Activated CD4-positive, alpha-beta memory T cell treated with anti-CD3 and anti-CD28 coated beads, Interleukin-2, amount 10 ng/mL, durations not matched to agents 7 days and 5 days (primary cell): Measurements from ENCODE around the gene DUSP22. TPM values are rescaled to one million over a fixed set of nuclear protein-coding genes. Genes with fewer than 3 reads are reported as not detected.
"Not testable (repeated sequence)": the region's sequence is repeated elsewhere in the genome, so short reads cannot be mapped to it uniquely, and the experiment has no call there.

Experiments
- CTCF ChIA-PET: fragments of 350-600 bp; sonication (Branson Sonifier 250); formaldehyde crosslinking; loops from one replicate; lab custom pipeline; 2021; ENCODE audit warnings: antibody characterized with exemption, inconsistent platforms; lab: Charles Lee
- POLR2A ChIA-PET: fragments of 350-600 bp; sonication (Branson Sonifier 250); formaldehyde crosslinking; loops from one replicate; lab custom pipeline; 2021; ENCODE audit warnings: antibody characterized with exemption; lab: Charles Lee
- DNase-seq: peaks from one replicate; pipeline ENCODE4 v3.0.0-alpha.2; 2020
- H3K27ac Mint-ChIP-seq: one replicate; pipeline ENCODE4 v1.8.0; 2021; ENCODE audit warnings: mild to moderate bottlenecking, mixed read lengths
- H3K27me3 Mint-ChIP-seq: one replicate; pipeline ENCODE4 v1.8.0; 2021; ENCODE audit warnings: mixed read lengths
- H3K36me3 Mint-ChIP-seq: one replicate; pipeline ENCODE4 v1.8.0; 2021; ENCODE audit warnings: low read depth, mixed read lengths
- H3K4me1 Mint-ChIP-seq: one replicate; pipeline ENCODE4 v1.8.0; 2021; ENCODE audit warnings: mixed read lengths
- H3K4me3 Mint-ChIP-seq: one replicate; pipeline ENCODE4 v1.8.0; 2021; ENCODE audit warnings: mild to moderate bottlenecking, mixed read lengths
- H3K9me3 Mint-ChIP-seq: one replicate; pipeline ENCODE4 v1.8.0; 2021; ENCODE audit warnings: mixed read lengths
- total RNA-seq, 2 experiments: library from RNA; stranded (reverse); gene quantifications; one replicate each; pipeline ENCODE4 v1.2.3, GENCODE V29; 2021

Gene DUSP22
- total RNA-seq, 2 experiments from 2014 or later, result 36.3 to 41.5 TPM

GRCh38 chr6:282177-282866 lies 10.0 kb upstream of the DUSP22 start:
- Mint-ChIP-seq H3K4me1 (peaks cover 13% of the 10 kb centered on the region), H3K36me3 (no peaks in the 10 kb centered on the region), H3K27ac (no peak overlapping the region), H3K27me3 (peaks cover 5% of the 10 kb centered on the region), H3K4me3 (no peak overlapping the region), H3K9me3 (peaks cover 7% of the 10 kb centered on the region)
- DNase-seq, result no peak
- POLR2A ChIA-PET, result no interaction called here
- CTCF ChIA-PET, result no interaction called here

- DNase-seq, result no peak
- POLR2A ChIA-PET, result no interaction called here
These were observed 9.3 kb upstream of the DUSP22 start for GRCh38 chr6:282867-283416.

GRCh38 chr6:284486-284885 lies 7.8 kb upstream of the DUSP22 start:
- no peak for DNase-seq
- Mint-ChIP-seq H3K9me3 (peaks cover 7% of the 10 kb centered on the region), H3K4me3 (no peak overlapping the region), H3K27ac (no peak overlapping the region), H3K27me3 (peaks cover 6% of the 10 kb centered on the region), H3K4me1 (peaks cover 13% of the 10 kb centered on the region), H3K36me3 (no peaks in the 10 kb centered on the region)
- ChIA-PET CTCF (no interaction called here), POLR2A (interaction anchor here (0.5 to 1.2 kb wide), 4 partner anchors 59 to 76 kb away, joined by 3 to 4 read pairs (median 3); no protein-coding TSS in a partner anchor)

More at GRCh38 chr6:282867-283416, 9.3 kb upstream of the DUSP22 start:
- H3K27ac Mint-ChIP-seq, result no peak overlapping the region
- peaks cover 7% of the 10 kb centered on the region for H3K9me3 Mint-ChIP-seq
- H3K27me3 Mint-ChIP-seq, result peaks cover 5% of the 10 kb centered on the region
- H3K4me1 Mint-ChIP-seq, result peaks cover 13% of the 10 kb centered on the region
- H3K4me3 Mint-ChIP-seq, result no peak overlapping the region
- CTCF ChIA-PET, result no interaction called here
- H3K36me3 Mint-ChIP-seq, result no peaks in the 10 kb centered on the region

GRCh38 chr6:285030-285771 lies 7.1 kb upstream of the DUSP22 start:
- H3K4me1 Mint-ChIP-seq, result peaks cover 16% of the 10 kb centered on the region
- H3K9me3 Mint-ChIP-seq, result peaks cover 7% of the 10 kb centered on the region
- no peak overlapping the region for H3K27ac Mint-ChIP-seq
- ChIA-PET CTCF (no interaction called here), POLR2A (interaction anchor here (0.7 to 1.2 kb wide), 4 partner anchors 11 to 76 kb away, joined by 3 to 4 read pairs (median 3); no protein-coding TSS in a partner anchor)
- no peak for DNase-seq
- peaks cover 6% of the 10 kb centered on the region for H3K27me3 Mint-ChIP-seq
- H3K4me3 Mint-ChIP-seq, result no peak overlapping the region
- H3K36me3 Mint-ChIP-seq, result peaks cover 3% of the 10 kb centered on the region

- H3K27me3 Mint-ChIP-seq, H3K27ac Mint-ChIP-seq, H3K36me3 Mint-ChIP-seq, DNase-seq, H3K9me3 Mint-ChIP-seq, CTCF ChIA-PET, H3K4me3 Mint-ChIP-seq: not testable (repeated sequence)
- peaks cover 22% of the 10 kb centered on the region for H3K4me1 Mint-ChIP-seq
- POLR2A ChIA-PET, result interaction anchor here (1.2 kb wide), 1 partner anchor 61 kb away, joined by 4 read pairs; no protein-coding TSS in a partner anchor
These were observed 6.4 kb upstream of the DUSP22 start for GRCh38 chr6:285902-286301.

- H3K9me3 Mint-ChIP-seq, result peaks cover 5% of the 10 kb centered on the region
- DNase-seq, result no peak
- peaks cover 28% of the 10 kb centered on the region for H3K4me1 Mint-ChIP-seq
- ChIA-PET CTCF (no interaction called here), POLR2A (no interaction called here)
- H3K4me3 Mint-ChIP-seq, result no peak overlapping the region
- H3K36me3 Mint-ChIP-seq, result peaks cover 14% of the 10 kb centered on the region
- H3K27me3 Mint-ChIP-seq, result peaks cover 4% of the 10 kb centered on the region
- no peak overlapping the region for H3K27ac Mint-ChIP-seq
These were observed 5.4 kb upstream of the DUSP22 start for GRCh38 chr6:286681-287488.

GRCh38 chr6:287489-287860 lies 4.8 kb upstream of the DUSP22 start:
- POLR2A ChIA-PET, result no interaction called here
- Mint-ChIP-seq H3K4me1 (peaks cover 28% of the 10 kb centered on the region), H3K27ac (no peak overlapping the region), H3K27me3 (peaks cover 4% of the 10 kb centered on the region), H3K36me3 (peaks cover 14% of the 10 kb centered on the region), H3K4me3 (no peak overlapping the region), H3K9me3 (peaks cover 3% of the 10 kb centered on the region)
- DNase-seq, result no peak
- CTCF ChIA-PET, result no interaction called here

GRCh38 chr6:288866-289265 lies 3.4 kb upstream of the DUSP22 start:
- peaks cover 4% of the 10 kb centered on the region for H3K27me3 Mint-ChIP-seq
- ChIA-PET CTCF (no interaction called here), POLR2A (interaction anchor here (0.7 to 2.3 kb wide), 3 partner anchors 39 to 68 kb away, joined by 3 to 6 read pairs (median 3); no protein-coding TSS in a partner anchor)

GRCh38 chr6:290111-290922 lies 2.0 kb upstream of the DUSP22 start:
- peaks cover 19% of the 10 kb centered on the region for H3K36me3 Mint-ChIP-seq
- peak overlapping the region; percentile 51 for H3K4me3 Mint-ChIP-seq
- CTCF ChIA-PET, result interaction anchor here (0.8 kb wide), 1 partner anchor 101 kb away, joined by 3 read pairs; no protein-coding TSS in a partner anchor
- peaks cover 4% of the 10 kb centered on the region for H3K27me3 Mint-ChIP-seq
- peaks cover 43% of the 10 kb centered on the region for H3K4me1 Mint-ChIP-seq
- no peak overlapping the region for H3K27ac Mint-ChIP-seq
- H3K9me3 Mint-ChIP-seq, result no peaks in the 10 kb centered on the region
- DNase-seq, result no peak
- POLR2A ChIA-PET, result interaction anchor here (0.9 to 2.3 kb wide), 2 partner anchors 69 to 99 kb away, joined by 3 to 6 read pairs; no protein-coding TSS in a partner anchor

More at GRCh38 chr6:288866-289265, 3.4 kb upstream of the DUSP22 start:
- Mint-ChIP-seq H3K27ac (no peak overlapping the region), H3K4me1 (peaks cover 36% of the 10 kb centered on the region), H3K9me3 (no peaks in the 10 kb centered on the region), H3K4me3 (no peak overlapping the region), H3K36me3 (peaks cover 19% of the 10 kb centered on the region)
- no peak for DNase-seq

GRCh38 chr6:291204-291696 lies 1.0 kb upstream of the DUSP22 start:
- Mint-ChIP-seq H3K4me3 (peak overlapping the region; percentile 79), H3K4me1 (peaks cover 45% of the 10 kb centered on the region), H3K9me3 (no peaks in the 10 kb centered on the region), H3K36me3 (peaks cover 19% of the 10 kb centered on the region), H3K27ac (peak overlapping the region; percentile 88), H3K27me3 (peaks cover 4% of the 10 kb centered on the region)
- no peak for DNase-seq
- ChIA-PET CTCF (no interaction called here), POLR2A (interaction anchor here (0.9 to 2.3 kb wide), 2 partner anchors 70 to 100 kb away, joined by 3 to 6 read pairs; no protein-coding TSS in a partner anchor)

GRCh38 chr6:292506-293192 lies 362 bp downstream of the DUSP22 start:
- peaks cover 19% of the 10 kb centered on the region for H3K36me3 Mint-ChIP-seq
- H3K27ac Mint-ChIP-seq, result peak overlapping the region; percentile 94
- no peaks in the 10 kb centered on the region for H3K9me3 Mint-ChIP-seq
- DNase-seq, result peak; percentile 89
- H3K4me3 Mint-ChIP-seq, result peak overlapping the region; percentile 84
- H3K4me1 Mint-ChIP-seq, result peaks cover 54% of the 10 kb centered on the region
- POLR2A ChIA-PET, result interaction anchor here (0.7 to 2.6 kb wide), 32 partner anchors 13 to 152 kb away, joined by 3 to 57 read pairs (median 4); partner anchors contain the start of gene IRF4
- H3K27me3 Mint-ChIP-seq, result peaks cover 4% of the 10 kb centered on the region
- CTCF ChIA-PET, result interaction anchor here (0.7 to 1.7 kb wide), 9 partner anchors 20 to 104 kb away, joined by 3 to 16 read pairs (median 4); no protein-coding TSS in a partner anchor
